GM18499 (cell line): ENCODE data around the gene LAPTM4A.

Source experiments
- ATAC-seq: cut with Tn5 transposase; IDR thresholded peaks from one replicate; pipeline ENCODE4 v1.9.1; 2021; ENCODE audit warnings: moderate number of reproducible peaks; ENCODE audit not compliant: insufficient read depth, unreplicated experiment

LAPTM4A gene

DNA sequence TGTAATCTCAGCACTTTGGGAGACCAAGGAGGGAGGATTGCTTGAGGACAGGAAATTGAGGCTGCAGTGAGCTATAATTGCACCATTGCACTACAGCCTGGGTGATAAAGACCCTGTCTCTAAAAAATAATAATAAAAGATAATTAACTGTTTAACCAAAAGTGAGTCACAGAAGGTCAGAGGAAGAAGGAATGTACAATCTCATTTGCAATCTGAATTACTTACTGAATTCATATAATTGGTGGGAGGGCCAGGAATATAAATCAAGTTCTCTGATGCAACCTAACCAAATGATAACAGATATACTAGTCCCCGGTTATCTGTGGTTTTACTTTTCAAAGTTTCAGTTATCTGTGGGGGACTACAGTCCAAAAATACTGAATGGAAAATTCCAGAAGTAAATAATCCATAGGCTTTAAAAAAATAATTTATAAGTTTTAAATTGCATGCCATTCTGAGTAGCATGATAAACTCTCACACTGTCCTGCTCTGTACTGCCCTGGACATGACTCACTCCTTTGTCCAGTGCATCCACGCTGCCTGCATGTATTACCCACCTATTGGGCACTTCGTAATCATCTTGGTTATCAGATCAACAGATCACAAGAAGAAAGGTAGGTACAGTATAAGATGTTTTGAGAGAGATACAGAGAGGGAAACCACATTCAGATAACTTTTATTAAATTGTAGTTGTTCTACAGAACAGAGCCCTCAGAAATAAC is 26.2 kb downstream of the LAPTM4A start:
- no peak for ATAC-seq

DNA sequence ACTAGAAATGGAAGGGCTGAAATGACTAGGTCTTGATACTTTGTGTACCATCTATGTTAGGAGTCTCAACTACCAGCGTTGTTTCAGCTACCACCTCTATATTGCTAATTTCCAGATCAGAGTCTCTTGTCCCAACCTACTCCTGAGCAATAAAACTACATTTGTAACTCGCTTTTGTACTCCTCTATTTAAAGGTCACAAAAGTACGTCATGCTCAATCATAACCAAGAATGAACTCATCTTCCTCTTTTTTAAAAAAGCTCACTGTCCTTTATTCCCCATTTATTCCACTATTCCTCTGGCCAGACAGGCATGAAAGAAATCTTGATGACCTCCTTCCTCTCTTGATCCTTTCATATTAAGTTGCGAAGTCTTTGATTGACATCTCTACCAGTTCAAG is 27.7 kb downstream of the LAPTM4A start:
- no peak for ATAC-seq

DNA sequence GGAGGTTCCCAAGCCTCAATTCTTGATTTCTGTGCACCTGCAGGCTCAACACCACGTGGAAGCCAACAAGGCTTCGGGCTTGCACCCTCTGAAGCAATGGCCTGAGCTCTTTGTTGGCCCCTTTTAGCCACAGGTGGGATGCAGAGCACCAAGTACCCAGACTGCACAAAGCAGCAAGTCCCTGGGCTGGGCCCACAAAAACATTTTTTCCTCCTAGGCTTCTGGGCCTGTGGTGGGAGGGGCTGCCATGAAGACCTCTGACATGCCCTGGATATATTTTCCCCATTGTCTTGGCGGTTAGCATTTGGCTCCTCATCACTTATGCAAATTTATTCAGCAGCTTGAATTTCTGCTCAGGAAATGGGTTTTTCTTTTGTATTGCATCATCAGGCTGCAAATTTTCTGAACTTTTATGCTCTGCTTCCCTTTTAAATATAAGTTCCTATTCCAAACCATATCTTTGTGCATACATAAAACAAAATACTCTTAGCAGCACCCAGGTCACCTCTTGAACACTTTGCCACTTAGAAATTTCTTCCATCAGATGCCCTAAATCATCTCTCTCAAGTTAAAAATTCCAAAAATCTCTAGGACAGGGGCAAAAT is 29.9 kb downstream of the LAPTM4A start:
- ATAC-seq: no peak

DNA sequence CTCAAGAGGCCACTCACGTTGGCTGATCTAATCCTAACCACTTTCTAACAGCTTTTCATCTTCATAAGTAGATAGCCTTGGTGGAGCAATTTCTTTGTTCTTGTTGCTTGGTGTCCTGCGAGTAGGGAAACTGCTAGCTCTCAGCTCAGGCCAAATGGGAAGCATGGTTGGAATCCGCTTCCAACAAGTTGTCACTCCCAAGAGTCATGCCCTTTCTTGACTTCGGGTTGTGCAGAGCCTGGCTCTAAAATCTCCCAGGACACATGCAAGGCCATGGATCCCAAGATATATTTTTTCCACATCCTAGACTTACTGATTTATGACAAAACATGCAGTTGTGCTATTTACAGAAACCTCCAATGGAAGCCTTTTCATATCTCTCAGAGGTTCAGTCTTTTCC is 31.7 kb downstream of the LAPTM4A start:
- ATAC-seq: no peak

DNA sequence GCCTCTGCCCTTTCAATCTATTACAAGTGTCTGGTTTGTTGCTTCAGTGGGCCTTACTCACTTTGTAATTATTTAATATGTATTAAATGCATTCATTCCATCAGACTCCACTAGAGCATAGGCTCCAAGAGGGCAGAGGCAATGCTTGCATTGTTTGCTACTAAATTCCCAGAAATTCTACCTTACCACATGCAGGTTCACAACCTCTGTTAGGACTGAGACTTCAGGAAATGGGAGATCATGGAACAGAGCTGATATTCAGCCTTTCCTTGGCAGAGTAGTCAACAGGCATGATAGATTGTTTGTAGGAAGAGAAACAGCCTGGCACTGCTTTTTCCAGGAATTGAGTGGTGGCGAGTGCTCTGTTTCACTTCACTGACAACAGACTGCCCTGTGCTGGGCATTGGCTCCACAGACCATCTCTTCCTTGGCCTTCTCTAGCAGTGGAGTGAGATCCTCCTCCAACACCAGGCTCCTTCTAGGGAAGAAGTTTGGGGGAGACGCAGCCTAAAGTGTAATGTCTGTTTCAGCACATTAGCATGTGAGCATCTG is 32.8 kb downstream of the LAPTM4A start:
- no peak for ATAC-seq

- no peak for ATAC-seq
These were observed 35.1 kb downstream of the LAPTM4A start for GRCh38 chr2:20016346-20016745.

GRCh38 chr2:20015482-20016083 is 35.8 kb downstream of the LAPTM4A start:
- ATAC-seq: no peak

- no peak for ATAC-seq
These were observed 38.1 kb downstream of the LAPTM4A start for GRCh38 chr2:20013126-20013849.

- no peak for ATAC-seq
These were observed 38.9 kb downstream of the LAPTM4A start, which contains the start of gene MATN3 for GRCh38 chr2:20012282-20013125. MATN3 (minus strand) TSS chr2:20012668; CDS start chr2:20012631, 37 bp downstream.

DNA sequence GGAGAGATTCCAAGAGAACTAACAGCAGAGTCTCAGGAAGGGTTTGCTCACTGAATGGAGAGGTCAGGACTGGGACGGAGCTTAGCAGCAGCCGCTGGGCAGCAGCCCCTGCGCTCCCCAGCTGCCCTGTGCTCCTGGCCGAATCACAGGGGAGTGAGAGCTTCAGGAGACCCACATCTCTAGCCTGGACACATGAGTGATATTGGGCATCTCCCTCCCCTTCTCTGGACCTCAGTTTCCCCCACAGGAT is 39.5 kb downstream of the LAPTM4A start:
- no peak for ATAC-seq

GRCh38 chr2:20011276-20012031 is 40.0 kb downstream of the LAPTM4A start:
- no peak for ATAC-seq

DNA sequence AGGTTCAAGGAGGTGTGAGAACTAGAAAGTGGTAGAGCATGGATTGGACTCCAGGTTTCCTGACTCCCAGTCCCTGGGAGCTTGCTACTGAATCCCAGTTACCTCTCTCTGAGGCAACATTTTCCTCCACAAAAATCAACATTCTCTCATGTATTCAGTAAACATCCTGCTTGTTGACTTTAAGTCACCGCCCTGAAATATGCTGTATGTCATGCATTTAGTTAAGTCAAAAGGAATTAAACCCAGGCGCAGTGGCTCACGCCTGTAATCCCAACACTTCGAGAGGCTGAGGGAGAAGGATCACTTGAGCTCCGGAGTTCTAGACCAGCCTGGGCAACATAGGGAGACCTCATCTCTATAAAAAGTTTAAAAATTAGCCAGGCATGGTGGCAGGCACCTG is 42.7 kb downstream of the LAPTM4A start:
- no peak for ATAC-seq

DNA sequence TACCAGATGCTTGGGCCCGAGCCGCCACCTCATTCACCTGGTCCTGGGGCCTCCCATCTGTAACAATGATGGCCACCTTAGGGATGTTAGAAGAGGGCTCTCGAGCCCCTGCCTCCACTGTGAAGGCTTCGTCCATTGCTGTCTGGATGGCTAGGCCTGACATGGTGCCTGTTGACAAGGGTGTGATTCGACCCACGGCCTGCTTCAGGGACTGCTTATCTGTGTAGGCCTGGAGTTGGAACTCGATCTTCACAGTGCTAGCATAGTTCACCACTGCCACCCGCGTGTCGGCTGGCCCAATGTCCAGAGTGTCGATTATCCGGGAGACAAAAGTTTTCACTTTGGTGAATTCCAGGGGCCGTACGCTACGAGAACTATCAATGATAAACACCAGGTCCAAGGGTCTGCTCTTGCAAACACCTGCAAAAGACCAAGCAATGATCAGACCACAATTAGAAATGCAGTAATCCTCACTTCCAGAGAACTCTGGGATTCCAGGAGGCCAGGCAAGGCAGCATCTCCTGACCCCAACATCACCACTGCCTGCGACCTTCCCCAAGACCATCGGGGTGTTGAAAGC is 45.4 kb downstream of the LAPTM4A start:
- ATAC-seq: no peak

- no peak for ATAC-seq
These were observed 46.3 kb downstream of the LAPTM4A start for GRCh38 chr2:20005067-20005627.

GRCh38 chr2:20001361-20001863 is 50.0 kb downstream of the LAPTM4A start:
- ATAC-seq: no peak

GRCh38 chr2:19993731-19994130 is 57.7 kb downstream of the LAPTM4A start:
- ATAC-seq: no peak

DNA sequence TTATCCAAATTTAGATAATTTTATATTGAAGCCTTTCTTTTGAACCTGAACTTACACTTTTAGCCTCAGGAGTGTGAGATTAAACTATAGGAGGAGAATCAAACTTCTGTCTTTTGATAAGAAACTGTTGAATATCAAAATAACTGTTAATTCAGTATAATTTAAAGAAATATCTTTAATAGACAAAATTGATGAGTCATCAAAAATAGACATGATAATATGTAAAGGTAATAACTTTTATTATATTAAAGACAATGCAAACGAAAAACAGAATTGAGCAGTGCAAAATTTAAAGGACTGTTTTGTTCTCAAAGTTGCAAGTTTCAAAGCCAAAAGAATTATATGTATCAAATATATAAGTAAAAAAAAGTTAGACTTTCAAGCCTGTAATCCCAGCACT is 59.5 kb downstream of the LAPTM4A start:
- no peak for ATAC-seq

GRCh38 chr2:19990416-19990728 is 61.1 kb downstream of the LAPTM4A start:
- ATAC-seq: no peak
